OCI-LY7 (cell line): Measurements from ENCODE around the gene DNAH5. TPM values are rescaled to one million over a fixed set of nuclear protein-coding genes. Genes with fewer than 3 reads are reported as not detected.

ENCODE experiments used
- BruUV-seq: library from RNA; stranded (reverse); fragments of 400-500 nt; replicated peaks from 2 replicates; lab custom pipeline; 2021; lab: Mats Ljungman, UMichigan
- CTCF ChIA-PET: fragments of 300-600 bp; sonication (Branson Sonifier 250); formaldehyde crosslinking; loops from one replicate; lab custom pipeline; 2022; ENCODE audit warnings: antibody characterized with exemption; ENCODE audit not compliant: unreplicated experiment; lab: Charles Lee
- POLR2A ChIA-PET: fragments of 300-600 bp; sonication (Branson Sonifier 250); formaldehyde crosslinking; loops from one replicate; lab custom pipeline; 2022; ENCODE audit warnings: antibody characterized with exemption; lab: Charles Lee
- DNase-seq: peaks from one replicate; pipeline ENCODE4 v3.0.0-alpha.2; 2015; ENCODE audit warnings: low spot score
- H2AFZ ChIP-seq: fragments of 200-600 bp; sonication (generic), shearing (Covaris generic); 2 replicates; pipeline ENCODE4 v1.6.1; 2014; ENCODE audit warnings: mild to moderate bottlenecking, antibody characterized with exemption, low read length, moderate library complexity
- H3K27ac ChIP-seq: fragments of 200-600 bp; sonication (generic); 2 replicates; pipeline ENCODE4 v1.5.1; 2014; ENCODE audit warnings: mixed run types, low read depth, mild to moderate bottlenecking, moderate library complexity, low read length, inconsistent platforms; ENCODE audit not compliant: poor library complexity, severe bottlenecking
- H3K36me3 ChIP-seq: fragments of 200-600 bp; sonication (generic); 2 replicates; pipeline ENCODE4 v1.6.1; 2014; ENCODE audit warnings: mild to moderate bottlenecking, antibody characterized with exemption, low read length, moderate library complexity, mixed read lengths; ENCODE audit not compliant: insufficient read depth
- H3K4me1 ChIP-seq: fragments of 200-600 bp; sonication (generic); 2 replicates; pipeline ENCODE4 v1.5.1; 2014; ENCODE audit warnings: mild to moderate bottlenecking, low read length; ENCODE audit not compliant: insufficient read depth, poor library complexity, severe bottlenecking
- H3K4me2 ChIP-seq: fragments of 200-600 bp; sonication (generic); 2 replicates; pipeline ENCODE4 v1.6.1; 2014; ENCODE audit warnings: mild to moderate bottlenecking, low read length
- H3K4me3 ChIP-seq: fragments of 200-600 bp; sonication (generic); 2 replicates; pipeline ENCODE4 v1.5.1; 2014; ENCODE audit warnings: mild to moderate bottlenecking, low read depth, low read length; ENCODE audit not compliant: poor library complexity, severe bottlenecking
- H3K79me2 ChIP-seq: fragments of 200-600 bp; sonication (generic); 2 replicates; pipeline ENCODE4 v1.6.1; 2016; ENCODE audit warnings: low read depth, mild to moderate bottlenecking, low read length, moderate library complexity, mixed read lengths; ENCODE audit not compliant: insufficient read depth
- H3K9me2 ChIP-seq: fragments of 200-600 bp; sonication (generic); 2 replicates; pipeline ENCODE4 v1.6.1; 2016; ENCODE audit warnings: mild to moderate bottlenecking, low read length, mixed read lengths; ENCODE audit not compliant: insufficient read depth
- H3K9me3 ChIP-seq: fragments of 200-600 bp; sonication (generic); 2 replicates; pipeline ENCODE4 v1.6.1; 2014; ENCODE audit warnings: mild to moderate bottlenecking, mixed run types, low read length, mixed read lengths
- H4K20me1 ChIP-seq: fragments of 200-600 bp; sonication (generic); 2 replicates; pipeline ENCODE4 v1.6.1; 2014; ENCODE audit warnings: mild to moderate bottlenecking, antibody characterized with exemption, low read length, moderate library complexity, mixed read lengths; ENCODE audit not compliant: insufficient read depth
- EZH2phosphoT487 ChIP-seq: fragments of 200-600 bp; sonication (generic); IDR thresholded peaks from 2 replicates; pipeline ENCODE4 v1.6.1; 2018; ENCODE audit warnings: low read depth, borderline replicate concordance, mild to moderate bottlenecking, mixed run types, antibody characterized with exemption, low read length, moderate library complexity, mixed read lengths
- intact Hi-C: fragments of 100-400 bp; cut with micrococcal nuclease; formaldehyde crosslinking; loops from one replicate; pipeline ENCODE4 v1.10.0; 2022; ENCODE audit not compliant: unreplicated experiment
- total RNA-seq, 2 experiments: library from RNA; depleted of rRNA in 1 of 2; stranded (reverse); fragments of >200 nt in 1 of 2; shearing (Covaris generic) in 1 of 2; gene quantifications; 2 replicates each; pipeline ENCODE4 v1.2.3, GENCODE V29; 2014 to 2022
- TF ChIP-seq, protein P1 (sequence below): fragments of 200-600 bp; sonication (generic); conservative IDR thresholded peaks from 2 replicates; pipeline ENCODE4 v1.5.1; 2014; ENCODE audit warnings: mild to moderate bottlenecking, antibody characterized with exemption, low read length, moderate library complexity, mixed read lengths

Gene DNAH5
- total RNA-seq, 2 experiments from 2014 or later: 0.06 TPM; not detected in 1

DNA sequence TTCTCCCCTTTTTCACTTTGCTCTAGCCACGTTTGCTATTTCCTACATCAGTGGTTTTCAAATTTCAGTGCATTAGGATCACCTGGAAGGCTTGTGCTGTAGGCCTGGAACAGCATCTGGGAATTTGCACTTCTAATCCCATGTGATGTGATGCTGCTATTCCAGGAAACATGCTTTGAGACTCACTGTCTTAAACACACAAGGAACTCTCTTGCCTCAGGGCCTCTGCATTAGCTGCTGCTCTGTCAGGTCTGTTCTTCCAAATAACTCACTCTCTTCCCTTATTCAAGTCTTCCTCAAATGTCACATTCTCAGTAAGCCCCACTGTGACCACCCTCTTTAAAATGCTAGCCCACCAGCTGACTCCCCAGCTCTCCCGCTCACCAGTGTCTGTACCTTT is 204.0 kb downstream of the DNAH5 start:
- TF ChIP-seq, protein P1, sequence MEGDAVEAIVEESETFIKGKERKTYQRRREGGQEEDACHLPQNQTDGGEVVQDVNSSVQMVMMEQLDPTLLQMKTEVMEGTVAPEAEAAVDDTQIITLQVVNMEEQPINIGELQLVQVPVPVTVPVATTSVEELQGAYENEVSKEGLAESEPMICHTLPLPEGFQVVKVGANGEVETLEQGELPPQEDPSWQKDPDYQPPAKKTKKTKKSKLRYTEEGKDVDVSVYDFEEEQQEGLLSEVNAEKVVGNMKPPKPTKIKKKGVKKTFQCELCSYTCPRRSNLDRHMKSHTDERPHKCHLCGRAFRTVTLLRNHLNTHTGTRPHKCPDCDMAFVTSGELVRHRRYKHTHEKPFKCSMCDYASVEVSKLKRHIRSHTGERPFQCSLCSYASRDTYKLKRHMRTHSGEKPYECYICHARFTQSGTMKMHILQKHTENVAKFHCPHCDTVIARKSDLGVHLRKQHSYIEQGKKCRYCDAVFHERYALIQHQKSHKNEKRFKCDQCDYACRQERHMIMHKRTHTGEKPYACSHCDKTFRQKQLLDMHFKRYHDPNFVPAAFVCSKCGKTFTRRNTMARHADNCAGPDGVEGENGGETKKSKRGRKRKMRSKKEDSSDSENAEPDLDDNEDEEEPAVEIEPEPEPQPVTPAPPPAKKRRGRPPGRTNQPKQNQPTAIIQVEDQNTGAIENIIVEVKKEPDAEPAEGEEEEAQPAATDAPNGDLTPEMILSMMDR: no peak
- no peak for TF ChIP-seq EZH2phosphoT487
- intact Hi-C loops: no loop called here
- H3K27ac ChIP-seq: no peak overlapping the region
- H3K4me1 ChIP-seq: no peaks in the 10 kb centered on the region
- H3K9me2 ChIP-seq: no peaks in the 10 kb centered on the region
- no peak for DNase-seq
- ChIA-PET CTCF (no interaction called here), POLR2A (no interaction called here)
- no peak overlapping the region for H3K4me2 ChIP-seq
- no peaks in the 10 kb centered on the region for H3K9me3 ChIP-seq
- no TSS peak for BruUV-seq
- no peak overlapping the region for H2AFZ ChIP-seq
- no peaks in the 10 kb centered on the region for H3K79me2 ChIP-seq
- no peaks in the 10 kb centered on the region for H4K20me1 ChIP-seq
- no peaks in the 10 kb centered on the region for H3K36me3 ChIP-seq
- no peak overlapping the region for H3K4me3 ChIP-seq

DNA sequence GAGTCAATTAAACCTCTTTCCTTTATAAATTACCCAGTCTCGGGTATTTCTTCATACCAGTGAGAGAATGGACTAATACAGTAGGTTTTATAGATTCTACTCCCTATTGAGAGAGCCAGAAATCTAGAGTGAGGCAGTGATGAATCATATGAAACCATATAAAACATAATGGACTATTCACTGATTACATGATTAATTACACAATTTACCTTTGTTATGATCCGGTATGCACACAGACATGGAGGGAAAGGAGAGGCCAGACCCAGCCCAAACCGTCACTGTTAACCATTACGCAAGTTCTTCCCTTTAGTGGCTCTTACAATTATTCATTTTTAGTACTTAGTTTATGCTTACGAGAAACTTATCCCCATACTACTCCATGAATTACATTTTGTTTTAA is 205.0 kb downstream of the DNAH5 start:
- Histone ChIP-seq H2AFZ (no peak overlapping the region), H3K9me2 (no peaks in the 10 kb centered on the region), H3K9me3 (no peaks in the 10 kb centered on the region), H3K27ac (no peak overlapping the region), H3K79me2 (no peaks in the 10 kb centered on the region), H3K36me3 (no peaks in the 10 kb centered on the region), H3K4me3 (no peak overlapping the region), H3K4me2 (no peak overlapping the region), H4K20me1 (no peaks in the 10 kb centered on the region), H3K4me1 (no peaks in the 10 kb centered on the region)
- DNase-seq: no peak
- ChIA-PET CTCF (no interaction called here), POLR2A (no interaction called here)
- intact Hi-C loops: no loop called here
- no peak for TF ChIP-seq EZH2phosphoT487
- BruUV-seq: no TSS peak

DNA sequence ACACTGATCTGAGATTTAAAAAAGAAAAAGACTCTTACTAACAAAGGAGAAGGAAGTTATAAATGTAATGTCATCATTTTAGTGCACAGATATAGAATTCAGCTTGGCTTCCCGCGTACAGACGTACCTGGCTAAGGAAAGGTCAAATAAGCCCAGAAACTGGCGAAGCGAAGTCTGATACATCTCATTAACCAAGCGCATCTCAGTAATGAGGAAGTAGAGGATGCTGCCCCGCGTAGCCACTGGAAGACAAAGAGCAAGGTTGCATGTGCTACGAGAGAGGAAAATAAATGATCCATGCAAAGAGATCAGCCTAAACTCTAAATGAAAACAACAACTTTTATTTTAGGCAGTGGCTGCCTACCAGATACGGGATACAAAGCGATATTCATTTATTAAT is 208.8 kb downstream of the DNAH5 start:
- intact Hi-C loops: no loop called here
- Histone ChIP-seq H3K79me2 (no peaks in the 10 kb centered on the region), H3K9me2 (no peaks in the 10 kb centered on the region), H3K4me3 (no peak overlapping the region), H3K27ac (no peak overlapping the region), H3K36me3 (no peaks in the 10 kb centered on the region), H3K9me3 (no peaks in the 10 kb centered on the region), H4K20me1 (no peaks in the 10 kb centered on the region), H2AFZ (no peak overlapping the region), H3K4me1 (no peaks in the 10 kb centered on the region), H3K4me2 (no peak overlapping the region)
- DNase-seq: peak; percentile 12
- TF ChIP-seq EZH2phosphoT487: no peak
- TF ChIP-seq, protein P1: no peak
- no TSS peak for BruUV-seq
- CTCF ChIA-PET: no interaction called here
- POLR2A ChIA-PET: no interaction called here
